GM12873 (cell line): ENCODE data around the gene GKN1.
A peak's percentile ranks its signal among the peaks of the same experiment; 100 is the strongest.

Experiments used
- TF ChIP-seq, protein P1 (sequence below): IDR thresholded peaks from 2 replicates; pipeline ENCODE4 v1.5.1; 2012; ENCODE audit warnings: low read depth, mild to moderate bottlenecking, moderate library complexity, low read length, control low read depth; ENCODE audit not compliant: insufficient read depth; ENCODE audit errors: missing control alignments

Gene GKN1

DNA sequence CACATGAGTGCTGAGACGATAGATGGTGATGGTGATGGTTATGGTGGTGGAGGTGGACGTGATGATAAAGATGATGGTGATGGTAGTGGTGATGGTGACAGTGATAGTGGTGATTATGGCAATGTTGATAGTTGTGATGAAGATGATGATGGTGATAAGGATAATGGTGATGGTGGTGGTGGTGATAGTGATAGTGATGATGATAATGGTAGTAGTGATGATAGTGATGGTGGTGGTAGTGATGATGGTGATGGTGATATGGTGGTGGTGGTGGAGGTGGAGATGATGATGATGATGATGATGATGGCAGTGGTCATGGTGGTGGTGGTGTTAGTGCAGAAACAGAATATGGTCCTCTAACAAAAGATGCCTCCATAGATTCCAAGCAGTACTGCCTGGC, 48.8 kb downstream of the GKN1 start:
- TF ChIP-seq, protein P1, sequence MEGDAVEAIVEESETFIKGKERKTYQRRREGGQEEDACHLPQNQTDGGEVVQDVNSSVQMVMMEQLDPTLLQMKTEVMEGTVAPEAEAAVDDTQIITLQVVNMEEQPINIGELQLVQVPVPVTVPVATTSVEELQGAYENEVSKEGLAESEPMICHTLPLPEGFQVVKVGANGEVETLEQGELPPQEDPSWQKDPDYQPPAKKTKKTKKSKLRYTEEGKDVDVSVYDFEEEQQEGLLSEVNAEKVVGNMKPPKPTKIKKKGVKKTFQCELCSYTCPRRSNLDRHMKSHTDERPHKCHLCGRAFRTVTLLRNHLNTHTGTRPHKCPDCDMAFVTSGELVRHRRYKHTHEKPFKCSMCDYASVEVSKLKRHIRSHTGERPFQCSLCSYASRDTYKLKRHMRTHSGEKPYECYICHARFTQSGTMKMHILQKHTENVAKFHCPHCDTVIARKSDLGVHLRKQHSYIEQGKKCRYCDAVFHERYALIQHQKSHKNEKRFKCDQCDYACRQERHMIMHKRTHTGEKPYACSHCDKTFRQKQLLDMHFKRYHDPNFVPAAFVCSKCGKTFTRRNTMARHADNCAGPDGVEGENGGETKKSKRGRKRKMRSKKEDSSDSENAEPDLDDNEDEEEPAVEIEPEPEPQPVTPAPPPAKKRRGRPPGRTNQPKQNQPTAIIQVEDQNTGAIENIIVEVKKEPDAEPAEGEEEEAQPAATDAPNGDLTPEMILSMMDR: no peak

DNA sequence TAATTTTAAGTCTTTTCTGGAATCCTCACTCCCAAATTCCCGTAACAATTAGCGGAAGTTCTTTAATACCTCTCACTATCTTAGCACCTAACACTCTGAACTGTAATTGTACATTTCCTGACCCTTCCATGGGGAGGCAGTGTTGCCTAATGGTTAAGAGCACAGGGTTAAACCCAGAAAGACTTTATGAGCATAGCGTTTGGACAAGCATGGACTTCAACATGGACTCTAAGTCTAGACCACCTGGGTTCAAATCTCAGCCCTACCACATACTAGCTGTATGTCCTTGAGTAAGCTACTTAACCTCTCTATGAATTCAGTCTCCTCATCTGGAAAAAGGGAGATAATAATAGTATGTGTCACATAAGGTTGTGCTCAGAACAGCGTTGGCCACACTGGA, 51.6 kb downstream of the GKN1 start:
- TF ChIP-seq, protein P1: peak; percentile 65

DNA sequence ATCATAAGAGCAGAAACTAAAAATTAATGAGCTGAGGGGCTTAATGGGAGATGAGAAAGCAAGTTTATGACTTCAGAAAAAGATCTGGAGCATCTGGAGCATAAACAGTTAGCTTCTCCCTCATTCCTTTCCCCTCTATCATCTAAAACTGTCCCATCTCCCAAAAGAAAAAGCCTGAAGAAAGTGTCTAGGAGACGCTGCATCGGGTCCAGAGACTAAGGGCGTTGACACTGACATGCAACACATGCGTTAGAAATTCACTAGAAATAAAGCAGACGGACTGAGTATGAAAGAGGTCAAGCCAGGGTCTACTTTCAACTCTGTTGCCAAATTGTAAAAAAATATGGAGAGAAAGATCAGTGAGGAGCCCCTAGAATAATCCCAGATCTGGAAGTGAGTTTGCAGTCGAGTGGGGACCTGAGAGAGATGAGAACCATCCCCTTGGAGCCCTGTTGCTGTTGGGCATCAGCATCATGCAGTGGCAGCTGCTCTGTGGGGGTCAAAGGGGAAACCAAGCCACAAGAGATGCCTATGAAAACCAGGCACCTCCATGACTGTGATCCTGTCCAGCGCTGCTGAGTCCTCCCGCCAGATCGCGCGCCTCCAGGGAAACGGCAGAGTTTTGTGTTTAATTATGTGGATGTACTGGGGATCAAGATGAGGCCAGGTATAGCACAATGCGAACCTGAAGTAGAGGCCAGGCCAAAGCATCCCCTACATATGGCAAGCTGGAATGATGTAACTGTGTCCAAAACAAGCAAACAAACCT, 52.4 kb downstream of the GKN1 start:
- TF ChIP-seq, protein P1: no peak
